Anterior cingulate cortex (tissue), 58 donors: ENCODE measurements around the gene LLGL2.
A peak's percentile ranks its signal among the peaks of the same experiment; 100 is the strongest.
"Not testable (repeated sequence)": the region's sequence is repeated elsewhere in the genome, so short reads cannot be mapped to it uniquely, and the experiment has no call there.

Experiments
- DNase-seq, 58 donors: peaks; one replicate each; lab custom pipeline; 2025; lab: John Stamatoyannopoulos, UW

LLGL2 gene

GRCh38 chr17:75565618-75566017, 40.1 kb downstream of the LLGL2 start:
- no peak for DNase-seq

- DNase-seq = no peak
Measured at GRCh38 chr17:75566416-75566815, 40.9 kb downstream of the LLGL2 start.

- DNase-seq = no peak
Measured at GRCh38 chr17:75566834-75567233, 41.3 kb downstream of the LLGL2 start.

GRCh38 chr17:75568412-75569255, 43.1 kb downstream of the LLGL2 start:
- DNase-seq = no peak

- no peak for DNase-seq
Measured at GRCh38 chr17:75570034-75570676, 44.7 kb downstream of the LLGL2 start.

GRCh38 chr17:75570772-75571171, 45.3 kb downstream of the LLGL2 start:
- DNase-seq = no peak

GRCh38 chr17:75571197-75571884, 45.8 kb downstream of the LLGL2 start:
- DNase-seq = peak in 20 of 58 donors; percentile 1 to 60 (median 21)

GRCh38 chr17:75571885-75572215, 46.4 kb downstream of the LLGL2 start:
- no peak for DNase-seq

- no peak for DNase-seq
Measured at GRCh38 chr17:75572713-75573539, 47.4 kb downstream of the LLGL2 start.

- no peak for DNase-seq
Measured at GRCh38 chr17:75573540-75573957, 48.1 kb downstream of the LLGL2 start.

- DNase-seq = no peak
Measured at GRCh38 chr17:75573994-75574393, 48.5 kb downstream of the LLGL2 start.

GRCh38 chr17:75574404-75575036, 49.0 kb downstream of the LLGL2 start:
- DNase-seq = no peak

GRCh38 chr17:75575197-75575596, 49.7 kb downstream of the LLGL2 start:
- no peak for DNase-seq

GRCh38 chr17:75575728-75576127, 50.2 kb downstream of the LLGL2 start:
- no peak for DNase-seq

- no peak for DNase-seq
Measured at GRCh38 chr17:75576661-75577060, 51.2 kb downstream of the LLGL2 start.

- DNase-seq = not testable (repeated sequence)
Measured at GRCh38 chr17:75581121-75581725, 55.7 kb downstream of the LLGL2 start.

GRCh38 chr17:75583197-75583596, 57.7 kb downstream of the LLGL2 start:
- DNase-seq = not testable (repeated sequence)

GRCh38 chr17:75584849-75585175, 59.3 kb downstream of the LLGL2 start:
- no peak for DNase-seq

GRCh38 chr17:75587675-75588595, 62.4 kb downstream of the LLGL2 start, which contains the start of gene MYO15B:
TSS of gene MYO15B (plus strand) at chr17:75587800. CDS start at chr17:75588058, 258 bp downstream.
- DNase-seq = peak in 35 of 58 donors; percentile 13 to 67 (median 39)
